Immature natural killer cell (primary cell): ENCODE data around the gene LFNG. TPM values are rescaled to one million over a fixed set of nuclear protein-coding genes. Genes with fewer than 3 reads are reported as not detected.

Source experiments
- DNase-seq, 3 donors: peaks; one replicate each; pipeline ENCODE4 v3.0.0; 2022; ENCODE audit warnings: mixed read lengths in 1 of 3
- H3K27ac Mint-ChIP-seq, 6 donors: one replicate each; pipeline ENCODE4 v1.8.0; 2020; ENCODE audit warnings: mixed read lengths in 6 of 6, mild to moderate bottlenecking in 5 of 6, inconsistent platforms in 4 of 6, moderate library complexity in 3 of 6
- H3K27me3 Mint-ChIP-seq, 3 donors: one replicate each; pipeline ENCODE4 v1.8.0; 2020 to 2021; ENCODE audit warnings: low read depth in 3 of 3, mild to moderate bottlenecking in 3 of 3, mixed read lengths in 3 of 3, moderate library complexity in 3 of 3, inconsistent platforms in 1 of 3
- H3K36me3 Mint-ChIP-seq, 3 donors: one replicate each; pipeline ENCODE4 v1.8.0; 2020; ENCODE audit warnings: mixed read lengths in 3 of 3, inconsistent platforms in 2 of 3, mild to moderate bottlenecking in 2 of 3
- H3K4me1 Mint-ChIP-seq, 2 donors: one replicate each; pipeline ENCODE4 v1.8.0; 2020; ENCODE audit warnings: inconsistent platforms in 2 of 2, mild to moderate bottlenecking in 2 of 2, mixed read lengths in 2 of 2, moderate library complexity in 1 of 2
- H3K4me3 Mint-ChIP-seq, 5 donors: one replicate each; pipeline ENCODE4 v1.8.0; 2020; ENCODE audit warnings: mild to moderate bottlenecking in 5 of 5, mixed read lengths in 5 of 5, inconsistent platforms in 3 of 5, moderate library complexity in 3 of 5
- H3K9me3 Mint-ChIP-seq, 6 donors: one replicate each; pipeline ENCODE4 v1.8.0; 2020; ENCODE audit warnings: mild to moderate bottlenecking in 6 of 6, mixed read lengths in 6 of 6, inconsistent platforms in 4 of 6, moderate library complexity in 3 of 6
- polyA plus RNA-seq, 3 donors: library from polyadenylated mRNA; unstranded; fragments of 300-500 nt; fragmentation: Illumina TruSeq; gene quantifications; one replicate each; pipeline ENCODE4 v1.2.3, GENCODE V29; 2021

Gene LFNG
- polyA plus RNA-seq, 3 donors from 2014 or later, result 2.2 to 2.6 (median 2.3) TPM

- H3K4me3 Mint-ChIP-seq, result peak overlapping the region; percentile 73 to 82 (median 77)
- DNase-seq, result peak; percentile 82 to 84 (median 83)
- H3K27me3 Mint-ChIP-seq, result peaks cover 7 to 24% (median 13%) of the 10 kb centered on the region in 3 donors
- peaks cover 54 to 56% of the 10 kb centered on the region in 2 donors for H3K4me1 Mint-ChIP-seq
- H3K36me3 Mint-ChIP-seq, result no peaks in the 10 kb centered on the region
- H3K27ac Mint-ChIP-seq, result peak overlapping the region; percentile 95 to 98 (median 97)
- no peaks in the 10 kb centered on the region for H3K9me3 Mint-ChIP-seq
Measured at GRCh38 chr7:2510909-2511768, 8.4 kb upstream of the LFNG start.

- H3K4me1 Mint-ChIP-seq, result peaks cover 54% of the 10 kb centered on the region in 2 donors
- DNase-seq, result no peak
- peak overlapping the region; percentile 95 to 98 (median 97) for H3K27ac Mint-ChIP-seq
- peak overlapping the region; percentile 73 to 82 (median 77) for H3K4me3 Mint-ChIP-seq
- peaks cover 7 to 24% (median 13%) of the 10 kb centered on the region in 3 donors for H3K27me3 Mint-ChIP-seq
- H3K9me3 Mint-ChIP-seq, result no peaks in the 10 kb centered on the region
- no peaks in the 10 kb centered on the region for H3K36me3 Mint-ChIP-seq
Measured at GRCh38 chr7:2511769-2512168, 7.8 kb upstream of the LFNG start.

GRCh38 chr7:2512179-2512661 is 7.4 kb upstream of the LFNG start:
- H3K27ac Mint-ChIP-seq, result peak overlapping the region; percentile 95 to 98 (median 97)
- DNase-seq, result peak in 2 of 3 donors; percentile 41 to 56
- peaks cover 54% of the 10 kb centered on the region in 2 donors for H3K4me1 Mint-ChIP-seq
- peak overlapping the region; percentile 73 to 80 (median 75) for H3K4me3 Mint-ChIP-seq
- H3K27me3 Mint-ChIP-seq, result peaks cover 7 to 24% (median 13%) of the 10 kb centered on the region in 3 donors
- no peaks in the 10 kb centered on the region for H3K36me3 Mint-ChIP-seq
- no peaks in the 10 kb centered on the region for H3K9me3 Mint-ChIP-seq

GRCh38 chr7:2512713-2513112 is 6.9 kb upstream of the LFNG start:
- no peaks in the 10 kb centered on the region for H3K36me3 Mint-ChIP-seq
- peak overlapping the region; percentile 95 to 98 (median 97) for H3K27ac Mint-ChIP-seq
- peaks cover 54 to 56% of the 10 kb centered on the region in 2 donors for H3K4me1 Mint-ChIP-seq
- H3K4me3 Mint-ChIP-seq, result peak overlapping the region in 4 of 5 donors; percentile 46 to 80 (median 74)
- no peak for DNase-seq
- H3K9me3 Mint-ChIP-seq, result no peaks in the 10 kb centered on the region
- peaks cover 7 to 26% (median 13%) of the 10 kb centered on the region in 3 donors for H3K27me3 Mint-ChIP-seq

GRCh38 chr7:2513702-2514101 is 5.9 kb upstream of the LFNG start:
- H3K36me3 Mint-ChIP-seq, result no peaks in the 10 kb centered on the region
- H3K4me3 Mint-ChIP-seq, result no peak overlapping the region
- DNase-seq, result no peak
- peak overlapping the region in 1 of 6 donors; percentile 22 for H3K27ac Mint-ChIP-seq
- H3K4me1 Mint-ChIP-seq, result peaks cover 53 to 55% of the 10 kb centered on the region in 2 donors
- no peaks in the 10 kb centered on the region for H3K9me3 Mint-ChIP-seq
- H3K27me3 Mint-ChIP-seq, result peaks cover 2 to 23% (median 6%) of the 10 kb centered on the region in 3 donors

GRCh38 chr7:2514473-2515423 is 4.8 kb upstream of the LFNG start:
- Mint-ChIP-seq H3K4me1 (peaks cover 44 to 45% of the 10 kb centered on the region in 2 donors), H3K36me3 (no peaks in the 10 kb centered on the region), H3K27ac (no peak overlapping the region), H3K9me3 (no peaks in the 10 kb centered on the region), H3K4me3 (no peak overlapping the region), H3K27me3 (peaks cover 0 to 18% (median 5%) of the 10 kb centered on the region in 3 donors)
- no peak for DNase-seq

- no peaks in the 10 kb centered on the region for H3K36me3 Mint-ChIP-seq
- no peak overlapping the region for H3K27ac Mint-ChIP-seq
- H3K4me3 Mint-ChIP-seq, result no peak overlapping the region
- peaks cover 6 to 24% (median 11%) of the 10 kb centered on the region in 3 donors for H3K27me3 Mint-ChIP-seq
- DNase-seq, result no peak
- peaks cover 36 to 41% of the 10 kb centered on the region in 2 donors for H3K4me1 Mint-ChIP-seq
- no peaks in the 10 kb centered on the region for H3K9me3 Mint-ChIP-seq
Measured at GRCh38 chr7:2515424-2516193, 4.0 kb upstream of the LFNG start.

- no peaks in the 10 kb centered on the region for H3K9me3 Mint-ChIP-seq
- H3K4me1 Mint-ChIP-seq, result peaks cover 31 to 38% of the 10 kb centered on the region in 2 donors
- H3K4me3 Mint-ChIP-seq, result no peak overlapping the region
- no peaks in the 10 kb centered on the region for H3K36me3 Mint-ChIP-seq
- no peak overlapping the region for H3K27ac Mint-ChIP-seq
- no peak for DNase-seq
- peaks cover 8 to 24% (median 15%) of the 10 kb centered on the region in 3 donors for H3K27me3 Mint-ChIP-seq
Measured at GRCh38 chr7:2516194-2516555, 3.4 kb upstream of the LFNG start.

- no peaks in the 10 kb centered on the region for H3K9me3 Mint-ChIP-seq
- peaks cover 11 to 25% (median 20%) of the 10 kb centered on the region in 3 donors for H3K27me3 Mint-ChIP-seq
- peaks cover 0 to 4% (median 0%) of the 10 kb centered on the region in 3 donors for H3K36me3 Mint-ChIP-seq
- no peak for DNase-seq
- no peak overlapping the region for H3K4me3 Mint-ChIP-seq
- H3K27ac Mint-ChIP-seq, result no peak overlapping the region
- peaks cover 29 to 36% of the 10 kb centered on the region in 2 donors for H3K4me1 Mint-ChIP-seq
Measured at GRCh38 chr7:2517026-2517425, 2.5 kb upstream of the LFNG start.

GRCh38 chr7:2517678-2518507 is 1.7 kb upstream of the LFNG start:
- H3K36me3 Mint-ChIP-seq, result peaks cover 0 to 5% (median 0%) of the 10 kb centered on the region in 3 donors
- peaks cover 13 to 31% (median 23%) of the 10 kb centered on the region in 3 donors for H3K27me3 Mint-ChIP-seq
- H3K4me1 Mint-ChIP-seq, result peaks cover 29 to 36% of the 10 kb centered on the region in 2 donors
- peak overlapping the region; percentile 27 to 86 (median 79) for H3K4me3 Mint-ChIP-seq
- H3K27ac Mint-ChIP-seq, result peak overlapping the region; percentile 34 to 76 (median 66)
- no peaks in the 10 kb centered on the region for H3K9me3 Mint-ChIP-seq
- DNase-seq, result no peak

GRCh38 chr7:2518737-2519118 is 846 bp upstream of the LFNG start:
- H3K4me3 Mint-ChIP-seq, result peak overlapping the region; percentile 74 to 86 (median 81)
- H3K27me3 Mint-ChIP-seq, result peaks cover 13 to 36% (median 25%) of the 10 kb centered on the region in 3 donors
- H3K4me1 Mint-ChIP-seq, result peaks cover 33 to 37% of the 10 kb centered on the region in 2 donors
- peak overlapping the region; percentile 57 to 86 (median 76) for H3K27ac Mint-ChIP-seq
- peaks cover 0 to 5% (median 0%) of the 10 kb centered on the region in 3 donors for H3K36me3 Mint-ChIP-seq
- no peaks in the 10 kb centered on the region for H3K9me3 Mint-ChIP-seq
- DNase-seq, result no peak

GRCh38 chr7:2520131-2520760 is 672 bp downstream of the LFNG start:
- H3K9me3 Mint-ChIP-seq, result no peaks in the 10 kb centered on the region
- peaks cover 37% of the 10 kb centered on the region in 2 donors for H3K4me1 Mint-ChIP-seq
- no peak for DNase-seq
- peak overlapping the region; percentile 95 to 99 (median 97) for H3K4me3 Mint-ChIP-seq
- peak overlapping the region; percentile 87 to 97 (median 94) for H3K27ac Mint-ChIP-seq
- H3K27me3 Mint-ChIP-seq, result peaks cover 13 to 43% (median 25%) of the 10 kb centered on the region in 3 donors
- peaks cover 0 to 5% (median 0%) of the 10 kb centered on the region in 3 donors for H3K36me3 Mint-ChIP-seq
